Measurements from ENCODE around the gene GRID1. TPM values are rescaled to one million over a fixed set of nuclear protein-coding genes. Genes with fewer than 3 reads are reported as not detected.

The GRID1 gene
- total RNA-seq, 1 experiment from 2014 or later = 5.6 TPM

GRCh38 chr10:86066696-86067095 is 299.9 kb downstream of the GRID1 start:
- no peaks in the 10 kb centered on the region; a peak in 1 of 4 replicates for H3K4me1 ChIP-seq (ENCODE audit: control insufficient read depth in 1 of 2, insufficient read depth in 2 of 2, low read length in 2 of 2)

More at GRCh38 chr10:86066696-86067095, 299.9 kb downstream of the GRID1 start:
- Histone ChIP-seq H3K27ac (ENCODE audit: low read depth, low read length) (no peak overlapping the region), H3K9me2 (ENCODE audit: insufficient read depth) (no peaks in the 10 kb centered on the region), H3K4me2 (ENCODE audit: low read length) (no peak overlapping the region), H3K9ac (ENCODE audit: low read length) (no peak overlapping the region), H3K79me2 (ENCODE audit: insufficient read depth, low read length) (no peaks in the 10 kb centered on the region), H3K36me3 (ENCODE audit: control insufficient read depth in 1 of 2, insufficient read depth in 2 of 2, low read length in 2 of 2) (no peaks in the 10 kb centered on the region), H3K9me3 (ENCODE audit: control insufficient read depth in 1 of 2, insufficient read depth in 1 of 2, low read depth in 1 of 2, low read length in 2 of 2) (no peaks in the 10 kb centered on the region), H3K4me3 (replicated peaks in 1 of 2; ENCODE audit: low read depth in 1 of 2, low read length in 2 of 2) (no peak overlapping the region), H2AFZ (ENCODE audit: low read depth, low read length, poor library complexity, severe bottlenecking) (no peak overlapping the region), H4K20me1 (ENCODE audit: insufficient read depth) (no peaks in the 10 kb centered on the region), H3K27me3 (ENCODE audit: insufficient read depth, low read length) (no peaks in the 10 kb centered on the region; the same call in 1 of the 2 replicates)
- no TSS peak for BruUV-seq (replicated peaks)
- ChIA-PET CTCF (interaction anchor here (1.3 kb wide), 1 partner anchor 71 kb away, joined by 3 read pairs; no protein-coding TSS in a partner anchor), POLR2A (no interaction called here), RAD21 (ENCODE audit: low non-redundant PET in 1 of 2, low total read pairs in 2 of 2, uncharacterized antibody in 2 of 2, unreplicated experiment in 2 of 2) (no interaction called here)
- ATAC-seq (no peak), DNase-seq (ENCODE audit: low read depth, low spot score) (no peak)
- TF ChIP-seq JUND (IDR thresholded peaks at IDR 0.05) (no peak), CBX3 (IDR thresholded peaks at IDR 0.05; ENCODE audit: low read depth) (no peak), EZH2phosphoT487 (IDR thresholded peaks at IDR 0.05; ENCODE audit: borderline replicate concordance) (no peak), POLR2AphosphoS5 (IDR thresholded peaks at IDR 0.05; ENCODE audit: low read depth, low read length) (no peak), SRF (IDR thresholded peaks at IDR 0.05; ENCODE audit: low read depth) (no peak), ZNF274 (IDR thresholded peaks at IDR 0.05; ENCODE audit: low read depth, low read length) (no peak), ELF1 (IDR thresholded peaks at IDR 0.05; ENCODE audit: borderline replicate concordance, low read depth) (no peak), FOSL1 (IDR thresholded peaks at IDR 0.05; ENCODE audit: low read depth) (no peak), YY1 (IDR thresholded peaks at IDR 0.05; ENCODE audit: extremely low read depth, insufficient replicate concordance, low read depth, low read length) (no peak), REST (IDR thresholded peaks at IDR 0.05; ENCODE audit: low read depth) (no peak), TCF7L2 (IDR thresholded peaks at IDR 0.05; ENCODE audit: borderline replicate concordance, extremely low read depth, insufficient read depth, insufficient read length) (no peak)
- intact Hi-C loops (cut with micrococcal nuclease) = no loop called here

Data from HCT116 (cell line).